A673 (cell line): ENCODE measurements around the gene AKT3. TPM values are rescaled to one million over a fixed set of nuclear protein-coding genes. Genes with fewer than 3 reads are reported as not detected.

Experiments used
- BruUV-seq: library from RNA; stranded (reverse); fragments of 400-500 nt; replicated peaks from 2 replicates; lab custom pipeline; 2021; lab: Mats Ljungman, UMichigan
- CTCF ChIA-PET: fragments of 300-600 bp; sonication (Branson Sonifier 250); formaldehyde crosslinking; loops from one replicate; lab custom pipeline; 2022; ENCODE audit warnings: antibody characterized with exemption; lab: Charles Lee
- POLR2A ChIA-PET: fragments of 300-600 bp; sonication (Branson Sonifier 250); formaldehyde crosslinking; loops from one replicate; lab custom pipeline; 2022; ENCODE audit warnings: antibody characterized with exemption; ENCODE audit not compliant: low non-redundant PET; lab: Charles Lee
- DNase-seq: peaks from one replicate; pipeline ENCODE4 v3.0.0-alpha.2; 2015; ENCODE audit warnings: low spot score
- H3K27ac ChIP-seq: fragments of 200-600 bp; sonication (generic); 2 replicates; pipeline ENCODE4 v1.5.1; 2016; ENCODE audit warnings: mixed run types, low read depth, mild to moderate bottlenecking, mixed read lengths, antibody characterized with exemption, low read length; ENCODE audit not compliant: poor library complexity, severe bottlenecking
- H3K27me3 ChIP-seq: fragments of 200-600 bp; sonication (generic); replicated peaks from 2 replicates; pipeline ENCODE4 v1.6.1; 2017; ENCODE audit warnings: mixed run types, low read depth, mild to moderate bottlenecking, mixed read lengths, antibody characterized with exemption, low read length; ENCODE audit not compliant: insufficient read depth, poor library complexity
- H3K36me3 ChIP-seq: fragments of 200-600 bp; sonication (generic); 2 replicates; pipeline ENCODE4 v1.6.1; 2016; ENCODE audit warnings: mixed run types, mild to moderate bottlenecking, mixed read lengths, antibody characterized with exemption, low read length; ENCODE audit not compliant: insufficient read depth, poor library complexity, severe bottlenecking
- H3K4me1 ChIP-seq: fragments of 200-600 bp; sonication (generic); 2 replicates; pipeline ENCODE4 v1.6.1; 2017; ENCODE audit warnings: mixed run types, mild to moderate bottlenecking, mixed read lengths, antibody characterized with exemption, low read length; ENCODE audit not compliant: insufficient read depth, poor library complexity, severe bottlenecking
- H3K4me3 ChIP-seq: fragments of 200-600 bp; sonication (generic); 2 replicates; pipeline ENCODE4 v1.5.1; 2016; ENCODE audit warnings: low read depth, mixed run types, mild to moderate bottlenecking, mixed read lengths, low read length; ENCODE audit not compliant: poor library complexity, severe bottlenecking
- H3K9me3 ChIP-seq: fragments of 200-600 bp; sonication (generic); 2 replicates; pipeline ENCODE4 v1.6.1; 2016; ENCODE audit warnings: mixed run types, low read depth, mild to moderate bottlenecking, mixed read lengths, antibody characterized with exemption, low read length; ENCODE audit not compliant: poor library complexity, severe bottlenecking
- CTCF ChIP-seq: fragments of 300-800, 200-600 bp; sonication (generic); conservative IDR thresholded peaks from 2 replicates; pipeline ENCODE4 v1.5.1; 2017; ENCODE audit warnings: low read depth, mild to moderate bottlenecking, antibody characterized with exemption, low read length, moderate library complexity, mixed read lengths
- EZH2 ChIP-seq: fragments of 200-600 bp; sonication (generic); IDR thresholded peaks from 2 replicates; pipeline ENCODE4 v1.6.1; 2017; ENCODE audit warnings: borderline replicate concordance, low read depth, mild to moderate bottlenecking, mixed read lengths, antibody characterized with exemption, low read length; ENCODE audit not compliant: poor library complexity, severe bottlenecking
- intact Hi-C: fragments of 100-400 bp; cut with micrococcal nuclease; formaldehyde crosslinking; loops from one replicate; pipeline ENCODE4 v1.10.0; 2022; ENCODE audit not compliant: unreplicated experiment
- total RNA-seq: library from RNA; stranded (reverse); gene quantifications from 2 replicates; pipeline ENCODE4 v1.2.3, GENCODE V29; 2021

The AKT3 gene
- total RNA-seq, 1 experiment from 2014 or later: 14.4 TPM

GRCh38 chr1:243520831-243521230, 329.2 kb downstream of the AKT3 start:
- Histone ChIP-seq H3K4me3 (no peak overlapping the region), H3K27ac (no peak overlapping the region), H3K4me1 (no peaks in the 10 kb centered on the region), H3K9me3 (no peaks in the 10 kb centered on the region), H3K27me3 (no peaks in the 10 kb centered on the region), H3K36me3 (no peaks in the 10 kb centered on the region)
- no peak for TF ChIP-seq CTCF
- no peak for TF ChIP-seq EZH2
- intact Hi-C loops: no loop called here
- ChIA-PET CTCF (no interaction called here), POLR2A (no interaction called here)
- DNase-seq: no peak
- BruUV-seq: no TSS peak

- Histone ChIP-seq H3K9me3 (no peaks in the 10 kb centered on the region), H3K36me3 (no peaks in the 10 kb centered on the region), H3K4me1 (no peaks in the 10 kb centered on the region), H3K4me3 (no peak overlapping the region), H3K27ac (no peak overlapping the region), H3K27me3 (no peaks in the 10 kb centered on the region)
- DNase-seq: no peak
- intact Hi-C loops: no loop called here
- BruUV-seq: no TSS peak
- no peak for TF ChIP-seq CTCF
- no peak for TF ChIP-seq EZH2
- ChIA-PET POLR2A (no interaction called here), CTCF (no interaction called here)
Measured at GRCh38 chr1:243514927-243515326, 335.1 kb downstream of the AKT3 start.

GRCh38 chr1:243513726-243514491, 336.1 kb downstream of the AKT3 start:
- ChIA-PET POLR2A (no interaction called here), CTCF (no interaction called here)
- Histone ChIP-seq H3K4me1 (no peaks in the 10 kb centered on the region), H3K27ac (no peak overlapping the region), H3K27me3 (no peaks in the 10 kb centered on the region), H3K9me3 (no peaks in the 10 kb centered on the region), H3K4me3 (no peak overlapping the region), H3K36me3 (no peaks in the 10 kb centered on the region)
- TF ChIP-seq EZH2 (no peak), CTCF (no peak)
- DNase-seq: no peak
- intact Hi-C loops: no loop called here
- no TSS peak for BruUV-seq
